Measurements from ENCODE around the gene ZNF646.
A peak's percentile ranks its signal among the peaks of the same experiment; 100 is the strongest.
"Not testable (repeated sequence)": the region's sequence is repeated elsewhere in the genome, so short reads cannot be mapped to it uniquely, and the experiment has no call there.

Gene ZNF646

GRCh38 chr16:31084584-31085302 lies 10.5 kb downstream of the ZNF646 start:
- peak; percentile 50 for DNase-seq

GRCh38 chr16:31085411-31085810 lies 11.2 kb downstream of the ZNF646 start:
- DNase-seq, result no peak

- DNase-seq, result peak; percentile 84
Observed at GRCh38 chr16:31085873-31086628, 11.8 kb downstream of the ZNF646 start.

GRCh38 chr16:31086629-31086906 lies 12.3 kb downstream of the ZNF646 start:
- no peak for DNase-seq

- peak; percentile 18 for DNase-seq
Observed at GRCh38 chr16:31087481-31087880, 13.3 kb downstream of the ZNF646 start.

- DNase-seq, result no peak
Observed at GRCh38 chr16:31087971-31088370, 13.7 kb downstream of the ZNF646 start.

GRCh38 chr16:31088459-31089183 lies 14.4 kb downstream of the ZNF646 start, which contains the start of gene PRSS53:
Gene PRSS53, minus strand, starts transcription at chr16:31088943. Its CDS starts 134 bp downstream, at chr16:31088809.
- no peak for DNase-seq

GRCh38 chr16:31089199-31089598 lies 15.0 kb downstream of the ZNF646 start:
- DNase-seq, result no peak

- DNase-seq, result no peak
Observed at GRCh38 chr16:31090540-31090939, 16.3 kb downstream of the ZNF646 start.

GRCh38 chr16:31092330-31092729 lies 18.1 kb downstream of the ZNF646 start:
- DNase-seq, result no peak

GRCh38 chr16:31093132-31093703 lies 19.0 kb downstream of the ZNF646 start:
- peak; percentile 64 for DNase-seq

GRCh38 chr16:31094088-31094423 lies 19.8 kb downstream of the ZNF646 start:
- DNase-seq, result no peak

GRCh38 chr16:31094424-31095120 lies 20.4 kb downstream of the ZNF646 start, which contains the start of gene VKORC1:
Gene VKORC1, minus strand, starts transcription at chr16:31094797. Its CDS starts 68 bp downstream, at chr16:31094729.
- peak; percentile 95 for DNase-seq

- DNase-seq, result no peak
Observed at GRCh38 chr16:31099860-31100638, 25.8 kb downstream of the ZNF646 start.

- DNase-seq, result not testable (repeated sequence)
Observed at GRCh38 chr16:31100876-31101641, 26.8 kb downstream of the ZNF646 start.

GRCh38 chr16:31105677-31106213 lies 31.5 kb downstream of the ZNF646 start:
- DNase-seq, result peak; percentile 86

- no peak for DNase-seq
Observed at GRCh38 chr16:31106509-31107464, 32.6 kb downstream of the ZNF646 start.

- no peak for DNase-seq
Observed at GRCh38 chr16:31107465-31107867, 33.2 kb downstream of the ZNF646 start.

GRCh38 chr16:31108035-31108793 lies 34.0 kb downstream of the ZNF646 start, which contains the start of gene BCKDK:
Gene BCKDK, plus strand, starts transcription at chr16:31108386. Its CDS starts 838 bp downstream, at chr16:31109224.
- peak; percentile 83 for DNase-seq
